Stimulated activated naive CD8-positive, alpha-beta T cell treated with anti-CD3 and anti-CD28 coated beads, Interleukin-15, Interleukin-2, amounts not matched to agents 100 U/mL and 50 U/mL, for 24 hours (primary cell): Measurements from ENCODE around the gene PRR7.
A peak's percentile ranks its signal among the peaks of the same experiment; 100 is the strongest.

ENCODE experiments used
- ATAC-seq: fragments of 150-1000 bp; cut with Tn5 transposase; one replicate; pipeline ENCODE4 v1.10.0; 2021
- DNase-seq: peaks from one replicate; pipeline ENCODE4 v3.0.0; 2021

Gene PRR7

DNA sequence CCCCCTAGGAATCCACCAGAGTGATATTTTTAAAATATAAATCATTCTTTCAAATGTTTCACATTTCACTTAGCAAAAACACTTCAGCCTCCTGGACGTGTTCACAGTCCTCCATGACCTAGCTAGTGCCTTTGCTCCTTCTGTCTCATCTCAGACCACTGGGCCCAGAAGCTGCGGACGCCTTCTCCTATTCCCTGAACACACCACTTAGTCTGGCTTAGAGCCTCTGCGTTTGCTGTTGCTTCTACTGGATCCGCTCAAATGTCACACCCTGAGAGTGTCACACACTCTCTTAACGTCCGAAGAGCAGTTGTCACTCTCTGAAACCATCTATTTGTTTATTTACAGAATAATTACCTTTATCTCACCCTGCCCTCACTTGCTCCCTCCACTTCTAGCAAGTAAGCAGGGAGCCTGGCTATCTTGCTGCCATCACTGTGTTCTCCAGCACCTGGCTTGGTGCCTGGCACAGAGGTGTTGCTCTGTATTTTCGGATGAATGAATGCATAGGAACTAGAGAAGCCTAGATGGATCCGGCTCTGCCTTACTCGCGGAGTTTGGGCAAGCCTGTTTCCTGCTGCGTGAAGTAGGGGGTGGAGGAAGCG lies 21.3 kb upstream of the PRR7 start:
- DNase-seq, result no peak
- no peak for ATAC-seq

DNA sequence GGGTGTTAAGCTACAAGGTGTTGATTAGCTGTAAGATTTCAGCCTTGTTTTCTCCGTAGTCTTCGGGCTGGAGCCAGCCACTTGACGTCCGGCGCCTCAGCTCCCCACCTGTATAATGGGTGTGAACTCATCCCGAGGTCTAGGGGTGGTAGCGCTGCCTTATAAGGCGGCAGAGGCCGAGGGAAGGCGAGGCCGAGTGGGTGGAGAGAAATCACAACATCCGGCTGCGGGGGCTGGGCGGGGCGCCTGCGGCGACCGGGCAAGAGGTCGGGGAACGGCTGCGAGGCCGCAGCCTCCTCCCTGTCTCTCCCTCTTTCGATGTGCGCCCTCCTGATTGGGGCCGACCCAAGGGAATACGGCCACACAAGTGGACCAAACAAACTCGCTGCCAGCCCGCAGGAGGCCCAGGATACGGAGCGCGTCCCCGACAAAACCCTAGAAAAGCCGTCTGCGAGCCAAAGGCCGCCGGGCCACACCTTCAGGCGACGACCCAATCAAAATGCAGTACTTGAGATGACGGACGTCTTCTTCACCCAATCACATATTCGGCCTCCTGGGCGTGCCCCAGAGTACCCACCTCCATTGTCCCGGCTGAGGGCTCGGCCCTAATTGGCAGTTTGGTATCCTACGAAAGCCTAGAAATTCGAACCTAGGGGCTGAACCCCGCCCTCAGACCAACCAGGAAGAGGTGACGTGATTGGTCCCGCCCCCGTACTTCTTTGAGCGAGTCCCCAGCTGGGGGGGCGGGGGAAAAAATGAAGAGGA lies 20.6 kb upstream of the PRR7 start:
- ATAC-seq (peak; percentile 83), DNase-seq (peak; percentile 99)

- peak; percentile 75 for DNase-seq
- peak; percentile 60 for ATAC-seq
Measured at GRCh38 chr5:177426566-177427210, 19.9 kb upstream of the PRR7 start, which contains the start of gene GRK6. TSS of gene GRK6 (plus strand) at chr5:177426676. CDS start at chr5:177426846, 170 bp downstream.

DNA sequence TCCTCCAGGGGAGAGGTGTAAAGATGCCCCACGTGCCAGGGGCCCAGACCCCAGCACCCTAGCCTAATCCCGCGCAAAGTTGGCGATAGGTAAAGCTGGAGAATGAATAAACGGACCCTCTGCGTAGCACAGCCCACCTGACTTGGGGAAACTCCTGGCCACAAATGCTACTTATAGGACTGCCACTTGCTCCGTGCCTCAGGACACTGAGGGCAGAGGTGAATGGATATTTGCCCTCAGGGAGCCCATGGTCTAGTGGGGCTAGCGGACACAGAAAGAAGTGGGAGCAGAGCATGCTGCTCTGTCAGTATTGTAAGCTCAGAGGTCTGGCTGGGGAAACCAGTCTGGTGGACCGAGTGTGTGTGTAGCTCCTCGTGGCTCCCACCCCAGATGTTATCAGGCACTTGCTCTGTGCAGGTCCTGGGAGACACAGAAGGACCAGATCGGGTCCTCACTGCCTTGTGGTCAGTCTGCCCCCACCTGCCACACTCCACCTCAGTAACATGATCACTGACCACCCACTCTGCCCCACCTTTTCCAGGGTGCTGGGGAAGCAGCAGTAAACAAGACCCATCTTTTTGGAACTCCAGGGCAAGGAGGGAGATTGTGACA lies 19.3 kb upstream of the PRR7 start:
- DNase-seq, result no peak
- ATAC-seq, result no peak

DNA sequence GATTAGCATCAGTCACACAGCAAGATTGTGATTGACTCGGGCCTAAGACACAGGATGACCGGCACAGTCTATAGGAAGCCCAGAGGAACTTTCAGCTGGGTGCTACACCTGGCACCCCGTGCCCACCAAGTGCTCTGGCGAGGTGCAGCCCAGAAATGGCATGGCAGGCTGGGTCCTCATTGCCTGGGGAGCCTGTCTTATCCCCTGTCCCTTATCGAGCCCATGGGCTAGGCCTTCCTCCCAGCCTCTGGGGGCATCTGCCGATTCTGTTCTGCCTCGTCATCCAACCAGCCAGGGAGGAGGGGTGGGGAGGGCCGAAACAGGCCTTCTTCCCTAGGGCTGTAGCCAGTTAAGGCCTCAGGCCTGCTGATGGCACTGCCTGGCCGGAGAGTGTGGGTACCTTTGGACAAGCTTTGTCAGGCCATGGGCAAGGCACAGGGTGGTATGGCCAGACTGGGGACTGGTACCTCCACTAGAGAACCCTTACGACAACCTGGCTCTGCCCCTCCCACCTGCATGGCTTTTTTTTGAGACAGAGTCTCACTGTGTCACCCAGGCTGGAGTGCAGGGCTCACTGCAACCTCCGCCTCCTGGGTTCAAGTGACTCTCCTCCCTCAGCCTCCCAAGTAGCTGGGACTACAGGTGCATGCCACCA lies 18.6 kb upstream of the PRR7 start:
- DNase-seq, result peak; percentile 65
- no peak for ATAC-seq

DNA sequence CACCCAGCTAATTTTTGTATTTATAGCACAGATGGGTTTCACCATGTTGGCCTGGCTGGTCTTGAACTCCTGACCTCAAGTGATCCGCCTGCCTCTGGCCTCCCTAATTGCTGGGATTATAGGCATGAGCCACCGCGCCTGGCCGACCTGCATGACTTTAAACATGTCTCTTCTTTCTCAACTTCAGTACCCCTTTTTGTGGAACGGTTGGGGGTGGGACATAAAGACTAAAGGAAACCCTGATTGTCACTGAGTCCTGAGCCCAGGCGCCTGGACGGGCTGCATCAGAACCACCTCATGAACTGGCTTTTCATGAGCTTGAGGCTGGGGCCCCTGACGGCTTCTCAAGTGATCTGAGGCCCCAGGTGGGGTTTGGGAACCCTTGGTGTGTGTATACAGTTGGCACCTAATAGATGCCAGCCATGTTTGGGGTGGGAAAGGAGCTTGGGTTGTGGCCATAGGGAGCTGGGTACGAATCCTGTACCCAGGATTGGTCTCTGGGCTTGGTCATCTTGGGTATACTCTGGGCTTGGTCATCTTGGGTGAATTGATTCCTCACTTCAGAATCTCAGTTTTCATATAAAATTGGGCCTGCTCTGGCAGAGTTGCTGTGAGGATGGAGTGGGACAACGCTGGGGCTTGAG lies 17.9 kb upstream of the PRR7 start:
- ATAC-seq (no peak), DNase-seq (no peak)

GRCh38 chr5:177429248-177430040 lies 17.2 kb upstream of the PRR7 start:
- peak; percentile 91 for DNase-seq

GRCh38 chr5:177430140-177430951 lies 16.3 kb upstream of the PRR7 start:
- ATAC-seq (no peak), DNase-seq (no peak)

More at GRCh38 chr5:177429248-177430040, 17.2 kb upstream of the PRR7 start:
- peak; percentile 31 for ATAC-seq

GRCh38 chr5:177430972-177431316 lies 15.7 kb upstream of the PRR7 start:
- ATAC-seq (no peak), DNase-seq (no peak)

DNA sequence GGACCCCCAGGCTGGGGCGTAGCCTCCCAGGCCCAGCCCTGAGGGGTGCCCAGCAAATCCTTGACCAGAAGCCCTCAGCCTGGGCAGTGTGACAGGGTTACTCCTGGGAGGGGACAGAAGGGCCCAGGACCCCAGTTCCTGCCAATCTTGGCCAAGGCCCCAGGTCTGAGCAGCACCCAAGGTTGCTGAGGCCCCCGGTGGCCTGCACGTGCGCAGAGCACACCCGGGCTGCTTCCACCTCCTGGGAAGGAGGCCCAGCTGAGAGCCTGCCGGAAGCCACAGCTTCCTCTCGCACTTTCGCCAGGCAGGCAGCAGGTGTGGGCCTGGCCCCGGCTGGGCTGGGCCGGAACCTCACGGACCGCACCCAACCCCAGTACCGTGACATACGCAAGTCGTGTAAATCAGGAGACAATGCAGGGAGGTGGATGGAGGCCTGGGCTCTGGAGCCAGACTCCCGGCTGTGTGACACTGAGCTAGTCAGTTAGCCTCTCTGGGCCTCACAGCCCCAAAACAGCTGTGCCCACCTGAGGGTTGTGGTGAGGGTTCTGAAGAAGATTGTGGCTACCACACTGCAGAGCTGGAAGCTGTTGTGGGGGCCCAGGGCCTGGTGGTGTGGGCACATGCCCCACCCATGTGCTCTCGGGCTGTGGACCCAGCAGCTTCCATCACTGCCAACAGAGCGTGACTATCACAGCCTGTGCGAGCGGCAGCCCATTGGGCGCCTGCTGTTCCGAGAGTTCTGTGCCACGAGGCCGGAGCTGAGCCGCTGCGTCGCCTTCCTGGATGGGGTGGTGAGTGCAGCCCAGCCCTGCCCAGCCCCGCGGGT lies 15.1 kb upstream of the PRR7 start:
- DNase-seq (peak; percentile 84), ATAC-seq (peak; percentile 60)

GRCh38 chr5:177432143-177432838 lies 14.3 kb upstream of the PRR7 start:
- DNase-seq, result peak; percentile 72
- ATAC-seq, result peak; percentile 4

- no peak for DNase-seq
- ATAC-seq, result no peak
Measured at GRCh38 chr5:177432839-177433657, 13.6 kb upstream of the PRR7 start.

GRCh38 chr5:177433658-177434217 lies 12.9 kb upstream of the PRR7 start:
- ATAC-seq (no peak), DNase-seq (no peak)

DNA sequence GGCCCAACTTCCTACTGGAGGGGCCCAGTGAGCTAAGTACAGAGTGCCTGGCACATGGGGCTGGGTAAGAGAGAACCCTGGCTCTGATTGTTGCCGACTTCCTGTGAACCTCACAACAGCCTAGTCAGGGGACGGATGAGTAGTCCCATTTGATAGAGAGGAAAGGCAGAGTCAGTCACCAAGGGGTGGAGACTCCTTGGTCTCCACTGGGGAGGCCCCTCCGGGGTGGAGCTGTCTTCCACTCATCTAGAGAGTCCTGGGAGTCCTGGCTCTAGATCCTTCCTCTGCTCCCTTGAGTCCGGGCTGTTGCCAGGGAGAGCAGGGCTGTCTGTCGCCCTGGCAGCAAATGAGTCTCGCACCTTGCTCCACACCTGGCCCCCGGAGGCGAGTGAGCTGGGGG lies 12.2 kb upstream of the PRR7 start:
- ATAC-seq (peak; percentile 65), DNase-seq (peak; percentile 66)

DNA sequence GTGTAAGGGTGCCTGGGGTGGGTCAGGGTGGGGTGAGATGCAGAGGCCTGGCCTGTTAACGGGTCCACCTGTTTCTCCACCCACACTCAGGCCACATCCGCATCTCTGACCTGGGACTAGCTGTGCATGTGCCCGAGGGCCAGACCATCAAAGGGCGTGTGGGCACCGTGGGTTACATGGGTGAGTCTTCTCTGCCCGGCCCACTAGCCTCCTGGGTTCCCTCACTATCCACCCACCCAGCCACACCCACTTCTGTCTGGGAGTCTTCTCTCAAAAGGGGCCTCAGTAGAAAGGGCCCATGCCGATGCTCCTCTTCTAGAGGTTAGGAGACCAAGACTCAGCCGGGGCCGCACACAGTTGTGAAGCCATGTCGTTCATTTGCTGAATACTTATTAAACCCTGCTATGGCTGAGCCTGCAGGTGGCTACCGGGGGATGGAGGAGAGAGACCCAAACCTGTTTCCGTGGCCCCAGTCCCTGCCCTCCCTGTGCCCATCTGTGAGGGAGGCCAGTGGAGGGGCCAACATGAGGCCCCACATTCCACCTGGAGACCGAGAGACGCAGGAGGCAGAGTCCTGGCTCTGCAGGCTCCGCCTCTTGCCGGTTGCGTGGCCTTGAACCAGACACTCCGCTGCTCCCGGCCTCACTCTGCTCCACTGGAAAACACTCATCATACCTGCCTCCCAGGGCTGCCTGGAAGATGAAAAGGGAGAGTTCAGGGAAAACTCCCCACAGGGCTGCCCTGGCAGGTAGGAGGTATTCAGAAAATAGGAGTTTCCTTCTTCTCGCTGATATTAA lies 11.5 kb upstream of the PRR7 start:
- no peak for ATAC-seq
- no peak for DNase-seq

DNA sequence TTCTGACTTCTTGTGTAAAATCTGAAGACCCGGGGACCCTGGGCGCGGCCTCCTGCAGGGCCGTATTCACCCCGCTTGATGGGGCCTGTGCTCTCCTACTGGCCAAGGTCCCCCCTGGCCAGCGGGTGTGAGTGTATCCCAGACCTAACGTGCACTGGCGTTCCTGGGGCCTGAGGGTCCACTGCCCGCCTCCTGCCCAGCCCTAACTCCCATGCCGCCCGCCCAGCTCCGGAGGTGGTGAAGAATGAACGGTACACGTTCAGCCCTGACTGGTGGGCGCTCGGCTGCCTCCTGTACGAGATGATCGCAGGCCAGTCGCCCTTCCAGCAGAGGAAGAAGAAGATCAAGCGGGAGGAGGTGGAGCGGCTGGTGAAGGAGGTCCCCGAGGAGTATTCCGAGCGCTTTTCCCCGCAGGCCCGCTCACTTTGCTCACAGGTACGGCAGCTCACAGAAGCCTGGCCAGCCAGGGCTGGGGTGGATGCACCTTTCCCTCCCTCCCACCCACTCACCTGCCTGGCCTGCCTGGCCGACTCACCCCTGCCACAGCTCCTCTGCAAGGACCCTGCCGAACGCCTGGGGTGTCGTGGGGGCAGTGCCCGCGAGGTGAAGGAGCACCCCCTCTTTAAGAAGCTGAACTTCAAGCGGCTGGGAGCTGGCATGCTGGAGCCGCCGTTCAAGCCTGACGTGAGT lies 10.6 kb upstream of the PRR7 start:
- DNase-seq (no peak), ATAC-seq (no peak)
